Mucosa of descending colon (tissue), 3 donors: ENCODE results near the gene SLC24A5. TPM values are rescaled to one million over a fixed set of nuclear protein-coding genes. Genes with fewer than 3 reads are reported as not detected.

Experiments
- ATAC-seq: fragments of 200-7000 bp; cut with Tn5 transposase; one replicate; pipeline ENCODE4 v1.9.1; 2020; ENCODE audit warnings: mild to moderate bottlenecking, moderate library complexity
- DNase-seq, 3 donors: peaks; one replicate each; pipeline ENCODE4 v3.0.0-alpha.2; 2020
- H3K36me3 ChIP-seq: fragments of 200-600 bp; one replicate; pipeline ENCODE4 v1.8.0; 2021; ENCODE audit warnings: low read depth, mild to moderate bottlenecking
- H3K4me1 ChIP-seq: fragments of 200-600 bp; one replicate; pipeline ENCODE4 v1.8.0; 2021; ENCODE audit warnings: low read depth, mild to moderate bottlenecking
- H3K4me3 ChIP-seq: fragments of 200-600 bp; one replicate; pipeline ENCODE4 v1.8.0; 2021; ENCODE audit warnings: mild to moderate bottlenecking
- H3K9me3 ChIP-seq: fragments of 200-600 bp; one replicate; pipeline ENCODE4 v1.8.0; 2021; ENCODE audit warnings: mild to moderate bottlenecking
- CTCF ChIP-seq: fragments of 200-600 bp; IDR thresholded peaks from one replicate; pipeline ENCODE4 v1.8.0; 2022; ENCODE audit warnings: antibody characterized with exemption, mild to moderate bottlenecking
- intact Hi-C, 2 donors: fragments of 100-400 bp; cut with DNase I in 1 of 2; cut with micrococcal nuclease in 1 of 2; formaldehyde crosslinking; loops; one replicate each; pipeline versions ENCODE4 v1.11.0 to v1.11.1; 2022; cut with DNase I, micrococcal nuclease
- total RNA-seq, 3 donors: library from RNA; stranded (reverse); fragmentation: NEBNext Ultra II Directional in 2 of 3; extraction: Animal tissue kit (Norgen Biotek cat#: 25700) in 2 of 3; gene quantifications; one replicate each; pipeline versions ENCODE4 v1.2.1 to v1.2.4, GENCODE V29; 2021 to 2023
- donor health status: DM: no; HTN: no; CAD: no; lungs with moderate emphysema.
- donor health status: DM: no; HTN: no; CAD: no.
- donor health status: DM: no; HTN: yes; CAD: no.

Gene SLC24A5
- total RNA-seq, 3 donors from 2014 or later: not detected

GRCh38 chr15:48097264-48097663 lies 23.5 kb upstream of the SLC24A5 start:
- H3K4me1 ChIP-seq: no peaks in the 10 kb centered on the region
- intact Hi-C loops: no loop called here
- DNase-seq: no peak
- no peak for ATAC-seq
- H3K9me3 ChIP-seq: no peaks in the 10 kb centered on the region
- no peak overlapping the region for H3K4me3 ChIP-seq
- TF ChIP-seq CTCF: no peak
- no peaks in the 10 kb centered on the region for H3K36me3 ChIP-seq

DNA sequence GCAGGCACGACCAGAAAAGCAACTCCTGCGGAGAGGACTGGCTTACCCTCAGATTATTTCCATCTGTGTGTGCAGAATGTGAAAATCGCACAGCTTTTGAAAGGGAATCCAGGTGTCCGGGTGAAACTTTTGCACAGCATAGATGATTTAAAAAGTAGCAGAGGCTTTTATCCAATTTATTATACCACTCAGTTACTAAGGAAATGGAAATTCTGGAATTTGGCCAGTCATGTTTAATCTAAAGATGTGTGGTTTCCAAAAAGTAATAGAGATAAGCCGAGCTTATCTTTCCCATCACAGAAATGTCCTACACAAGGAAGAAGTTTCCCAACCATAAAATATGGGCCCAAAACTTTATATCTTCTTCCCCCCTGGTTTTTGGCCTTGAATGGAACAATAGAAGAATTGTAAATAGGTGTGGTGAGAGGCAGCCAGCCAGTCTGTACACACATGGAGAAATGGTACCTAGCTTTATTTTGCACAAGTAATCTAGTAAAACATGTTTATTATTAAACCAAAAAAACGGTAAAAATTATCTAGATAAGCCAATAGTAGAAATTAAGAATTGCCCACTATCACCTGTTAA lies 19.3 kb upstream of the SLC24A5 start:
- no peak for TF ChIP-seq CTCF
- H3K9me3 ChIP-seq: no peaks in the 10 kb centered on the region
- no peak overlapping the region for H3K4me3 ChIP-seq
- no peaks in the 10 kb centered on the region for H3K36me3 ChIP-seq
- no peak for DNase-seq
- intact Hi-C loops: no loop called here
- H3K4me1 ChIP-seq: no peaks in the 10 kb centered on the region
- peak; percentile 64 for ATAC-seq

- no peaks in the 10 kb centered on the region for H3K36me3 ChIP-seq
- no peak overlapping the region for H3K4me3 ChIP-seq
- H3K4me1 ChIP-seq: no peaks in the 10 kb centered on the region
- no peaks in the 10 kb centered on the region for H3K9me3 ChIP-seq
- no peak for TF ChIP-seq CTCF
- intact Hi-C loops: no loop called here
- ATAC-seq: no peak
- DNase-seq: no peak
These were observed 18.6 kb upstream of the SLC24A5 start for GRCh38 chr15:48102167-48102566.

DNA sequence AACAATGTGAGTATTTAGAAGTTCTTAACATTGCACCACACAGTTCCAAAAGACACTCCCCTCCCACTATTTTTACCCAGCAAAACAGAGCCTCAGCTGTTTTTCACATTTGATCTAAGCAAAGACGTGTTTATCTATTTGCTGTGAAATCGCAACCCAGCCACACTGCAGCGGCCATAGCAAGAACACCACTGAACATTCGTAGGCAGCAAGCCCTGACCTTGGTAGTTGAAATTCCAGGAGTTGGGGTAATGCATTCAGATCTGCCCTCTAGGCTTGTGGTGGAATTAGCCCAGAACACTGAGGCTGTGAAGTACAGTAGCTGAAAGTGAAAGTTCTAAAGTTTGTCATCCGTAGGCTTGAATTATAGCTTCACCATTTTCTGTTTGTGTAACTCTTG lies 17.1 kb upstream of the SLC24A5 start:
- Histone ChIP-seq H3K36me3 (no peaks in the 10 kb centered on the region), H3K9me3 (no peaks in the 10 kb centered on the region), H3K4me1 (no peaks in the 10 kb centered on the region), H3K4me3 (no peak overlapping the region)
- no peak for DNase-seq
- no peak for ATAC-seq
- TF ChIP-seq CTCF: no peak
- intact Hi-C loops: no loop called here

DNA sequence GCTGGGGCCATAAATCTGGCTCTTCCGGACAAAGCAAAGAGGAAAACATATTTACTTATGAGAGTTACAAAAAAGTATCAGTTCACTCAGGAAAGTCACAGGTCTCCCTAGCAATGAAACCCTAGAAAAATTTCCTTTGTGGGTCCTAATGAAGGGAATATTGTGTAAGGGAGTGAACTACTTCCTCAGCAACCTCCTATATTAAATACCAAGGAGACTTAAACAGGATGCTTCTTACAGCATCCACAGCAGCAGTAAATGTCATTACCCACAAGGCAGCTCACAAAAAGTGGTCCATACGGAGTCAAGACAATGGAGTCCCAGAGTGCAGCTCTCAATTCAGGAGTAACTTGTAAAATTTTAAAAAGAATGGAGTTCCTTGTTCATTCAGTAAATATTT lies 14.9 kb upstream of the SLC24A5 start:
- Histone ChIP-seq H3K36me3 (no peaks in the 10 kb centered on the region), H3K9me3 (no peaks in the 10 kb centered on the region), H3K4me3 (no peak overlapping the region), H3K4me1 (no peaks in the 10 kb centered on the region)
- DNase-seq (no peak), ATAC-seq (no peak)
- intact Hi-C loops: no loop called here
- no peak for TF ChIP-seq CTCF

GRCh38 chr15:48109212-48109611 lies 11.6 kb upstream of the SLC24A5 start:
- intact Hi-C loops: no loop called here
- ATAC-seq: no peak

More at GRCh38 chr15:48109212-48109611, 11.6 kb upstream of the SLC24A5 start:
- TF ChIP-seq CTCF: no peak
- Histone ChIP-seq H3K36me3 (no peaks in the 10 kb centered on the region), H3K4me1 (no peaks in the 10 kb centered on the region), H3K9me3 (no peaks in the 10 kb centered on the region), H3K4me3 (no peak overlapping the region)
- DNase-seq: no peak
